Activated naive CD8-positive, alpha-beta T cell (primary cell): Measurements from ENCODE around the gene CD72.
"Not testable (repeated sequence)": the region's sequence is repeated elsewhere in the genome, so short reads cannot be mapped to it uniquely, and the experiment has no call there.

Experiments
- H3K27ac Mint-ChIP-seq: one replicate; pipeline ENCODE4 v1.8.0; 2021; ENCODE audit warnings: mixed read lengths
- H3K27me3 Mint-ChIP-seq: one replicate; pipeline ENCODE4 v1.8.0; 2021; ENCODE audit warnings: mixed read lengths
- H3K36me3 Mint-ChIP-seq: one replicate; pipeline ENCODE4 v1.8.0; 2021; ENCODE audit warnings: mixed read lengths
- H3K4me1 Mint-ChIP-seq: one replicate; pipeline ENCODE4 v1.8.0; 2021; ENCODE audit warnings: low read depth, mixed read lengths
- H3K4me3 Mint-ChIP-seq: one replicate; pipeline ENCODE4 v1.8.0; 2021; ENCODE audit warnings: mild to moderate bottlenecking, mixed read lengths
- H3K9me3 Mint-ChIP-seq: one replicate; pipeline ENCODE4 v1.8.0; 2021; ENCODE audit warnings: low read depth, mixed read lengths

Gene CD72

GRCh38 chr9:35656348-35656747 is 38.1 kb upstream of the CD72 start:
- no peaks in the 10 kb centered on the region for H3K9me3 Mint-ChIP-seq
- no peaks in the 10 kb centered on the region for H3K27me3 Mint-ChIP-seq
- H3K4me1 Mint-ChIP-seq = peaks cover 66% of the 10 kb centered on the region
- H3K27ac Mint-ChIP-seq = peak overlapping the region; percentile 99
- peak overlapping the region; percentile 85 for H3K4me3 Mint-ChIP-seq
- peaks cover 2% of the 10 kb centered on the region for H3K36me3 Mint-ChIP-seq

GRCh38 chr9:35653611-35654010 is 35.4 kb upstream of the CD72 start:
- Mint-ChIP-seq H3K4me1 (peaks cover 60% of the 10 kb centered on the region), H3K27me3 (no peaks in the 10 kb centered on the region), H3K9me3 (no peaks in the 10 kb centered on the region), H3K4me3 (no peak overlapping the region), H3K36me3 (no peaks in the 10 kb centered on the region), H3K27ac (no peak overlapping the region)

GRCh38 chr9:35652829-35653209 is 34.6 kb upstream of the CD72 start:
- no peaks in the 10 kb centered on the region for H3K36me3 Mint-ChIP-seq
- H3K4me3 Mint-ChIP-seq = no peak overlapping the region
- H3K4me1 Mint-ChIP-seq = peaks cover 66% of the 10 kb centered on the region
- H3K9me3 Mint-ChIP-seq = no peaks in the 10 kb centered on the region
- no peak overlapping the region for H3K27ac Mint-ChIP-seq
- no peaks in the 10 kb centered on the region for H3K27me3 Mint-ChIP-seq

GRCh38 chr9:35651956-35652828 is 34.0 kb upstream of the CD72 start:
- peak overlapping the region; percentile 91 for H3K27ac Mint-ChIP-seq
- no peaks in the 10 kb centered on the region for H3K36me3 Mint-ChIP-seq
- peak overlapping the region; percentile 38 for H3K4me3 Mint-ChIP-seq
- peaks cover 66% of the 10 kb centered on the region for H3K4me1 Mint-ChIP-seq
- H3K9me3 Mint-ChIP-seq = no peaks in the 10 kb centered on the region
- H3K27me3 Mint-ChIP-seq = no peaks in the 10 kb centered on the region

GRCh38 chr9:35650341-35651158 is 32.3 kb upstream of the CD72 start, which contains the start of gene SIT1:
SIT1 (minus strand) TSS chr9:35650931; CDS start chr9:35650853, 78 bp downstream.
- Mint-ChIP-seq H3K4me1 (peaks cover 61% of the 10 kb centered on the region), H3K9me3 (no peaks in the 10 kb centered on the region), H3K27ac (peak within 1 kb of the TSS; percentile 91), H3K36me3 (no peaks in the 10 kb centered on the region), H3K4me3 (peak within 1 kb of the TSS; percentile 85), H3K27me3 (no peaks in the 10 kb centered on the region)

- Mint-ChIP-seq H3K36me3 (no peaks in the 10 kb centered on the region), H3K27me3 (no peaks in the 10 kb centered on the region), H3K27ac (peak overlapping the region; percentile 91), H3K4me1 (peaks cover 64% of the 10 kb centered on the region), H3K4me3 (peak overlapping the region; percentile 85), H3K9me3 (no peaks in the 10 kb centered on the region)
Measured at GRCh38 chr9:35649431-35650340, 31.5 kb upstream of the CD72 start.

GRCh38 chr9:35646533-35647265 is 28.5 kb upstream of the CD72 start:
- peak overlapping the region; percentile 93 for H3K27ac Mint-ChIP-seq
- H3K27me3 Mint-ChIP-seq = no peaks in the 10 kb centered on the region
- peak overlapping the region; percentile 96 for H3K4me3 Mint-ChIP-seq
- no peaks in the 10 kb centered on the region for H3K9me3 Mint-ChIP-seq
- H3K36me3 Mint-ChIP-seq = no peaks in the 10 kb centered on the region
- H3K4me1 Mint-ChIP-seq = peaks cover 65% of the 10 kb centered on the region

GRCh38 chr9:35646153-35646532 is 27.9 kb upstream of the CD72 start:
- H3K36me3 Mint-ChIP-seq = no peaks in the 10 kb centered on the region

GRCh38 chr9:35645736-35646135 is 27.5 kb upstream of the CD72 start:
- peak overlapping the region; percentile 93 for H3K27ac Mint-ChIP-seq
- not testable (repeated sequence) for H3K27me3 Mint-ChIP-seq, H3K36me3 Mint-ChIP-seq, H3K9me3 Mint-ChIP-seq
- peaks cover 60% of the 10 kb centered on the region for H3K4me1 Mint-ChIP-seq
- peak overlapping the region; percentile 96 for H3K4me3 Mint-ChIP-seq

More at GRCh38 chr9:35646153-35646532, 27.9 kb upstream of the CD72 start:
- Mint-ChIP-seq H3K4me3 (peak overlapping the region; percentile 96), H3K9me3 (no peaks in the 10 kb centered on the region), H3K27ac (peak overlapping the region; percentile 93), H3K4me1 (peaks cover 63% of the 10 kb centered on the region), H3K27me3 (no peaks in the 10 kb centered on the region)

GRCh38 chr9:35643046-35643445 is 24.8 kb upstream of the CD72 start:
- no peaks in the 10 kb centered on the region for H3K27me3 Mint-ChIP-seq
- no peaks in the 10 kb centered on the region for H3K9me3 Mint-ChIP-seq
- H3K36me3 Mint-ChIP-seq = peaks cover 5% of the 10 kb centered on the region
- H3K4me1 Mint-ChIP-seq = peaks cover 60% of the 10 kb centered on the region
- H3K4me3 Mint-ChIP-seq = no peak overlapping the region
- no peak overlapping the region for H3K27ac Mint-ChIP-seq

GRCh38 chr9:35641478-35641877 is 23.3 kb upstream of the CD72 start:
- H3K27me3 Mint-ChIP-seq, H3K9me3 Mint-ChIP-seq, H3K27ac Mint-ChIP-seq, H3K36me3 Mint-ChIP-seq, H3K4me3 Mint-ChIP-seq: not testable (repeated sequence)
- peaks cover 60% of the 10 kb centered on the region for H3K4me1 Mint-ChIP-seq

- peaks cover 61% of the 10 kb centered on the region for H3K4me1 Mint-ChIP-seq
- not testable (repeated sequence) for H3K27ac Mint-ChIP-seq, H3K36me3 Mint-ChIP-seq, H3K9me3 Mint-ChIP-seq, H3K27me3 Mint-ChIP-seq, H3K4me3 Mint-ChIP-seq
Measured at GRCh38 chr9:35640431-35640830, 22.2 kb upstream of the CD72 start.

- Mint-ChIP-seq H3K36me3 (peaks cover 6% of the 10 kb centered on the region), H3K9me3 (no peaks in the 10 kb centered on the region), H3K27me3 (no peaks in the 10 kb centered on the region), H3K4me3 (peak overlapping the region; percentile 59), H3K4me1 (peaks cover 62% of the 10 kb centered on the region), H3K27ac (peak overlapping the region; percentile 88)
Measured at GRCh38 chr9:35639631-35640030, 21.4 kb upstream of the CD72 start.

- H3K9me3 Mint-ChIP-seq, H3K36me3 Mint-ChIP-seq, H3K27me3 Mint-ChIP-seq: not testable (repeated sequence)
- peaks cover 58% of the 10 kb centered on the region for H3K4me1 Mint-ChIP-seq
- peak overlapping the region; percentile 59 for H3K4me3 Mint-ChIP-seq
- H3K27ac Mint-ChIP-seq = peak overlapping the region; percentile 88
Measured at GRCh38 chr9:35639225-35639624, 21.0 kb upstream of the CD72 start.
